Left ventricle myocardium superior (tissue), 1 donor: ENCODE data around the gene CAMK2D. TPM values are rescaled to one million over a fixed set of nuclear protein-coding genes. Genes with fewer than 3 reads are reported as not detected.
A peak's percentile ranks its signal among the peaks of the same experiment; 100 is the strongest.
"Not testable (repeated sequence)": the region's sequence is repeated elsewhere in the genome, so short reads cannot be mapped to it uniquely, and the experiment has no call there.

Experiments used
- ATAC-seq: fragments of 200-7000 bp; cut with Tn5 transposase; one replicate; pipeline ENCODE4 v1.9.1; 2020; ENCODE audit warnings: mild to moderate bottlenecking, moderate library complexity
- DNase-seq: peaks from one replicate; pipeline ENCODE4 v3.0.0-alpha.2; 2020
- intact Hi-C: fragments of 100-400 bp; cut with micrococcal nuclease; formaldehyde crosslinking; loops from one replicate; pipeline ENCODE4 v1.11.0; 2022
- total RNA-seq: library from RNA; stranded (reverse); fragmentation: NEBNext Ultra II Directional; extraction: Animal tissue kit (Norgen Biotek cat#: 25700); gene quantifications from one replicate; pipeline ENCODE4 v1.2.1, GENCODE V29; 2021
- donor health status: DM: no; HTN: yes; CAD: no; lungs with severe emphysema.

Gene CAMK2D
- total RNA-seq, 1 donor from 2014 or later, result 232 TPM

GRCh38 chr4:113695328-113696169, 66.0 kb downstream of the CAMK2D start:
- intact Hi-C loops, result no loop called here
- ATAC-seq, result peak; percentile 18
- DNase-seq, result no peak

GRCh38 chr4:113694008-113694407, 67.5 kb downstream of the CAMK2D start:
- intact Hi-C loops, result no loop called here
- ATAC-seq, result no peak

GRCh38 chr4:113692809-113693411, 68.6 kb downstream of the CAMK2D start:
- no peak for DNase-seq
- ATAC-seq, result no peak
- intact Hi-C loops, result no loop called here

More at GRCh38 chr4:113694008-113694407, 67.5 kb downstream of the CAMK2D start:
- DNase-seq, result no peak

GRCh38 chr4:113691676-113692075, 69.9 kb downstream of the CAMK2D start:
- intact Hi-C loops, result no loop called here
- no peak for ATAC-seq
- no peak for DNase-seq

GRCh38 chr4:113689394-113689793, 72.1 kb downstream of the CAMK2D start:
- ATAC-seq (no peak), DNase-seq (no peak)
- intact Hi-C loops, result no loop called here

GRCh38 chr4:113687067-113687718, 74.3 kb downstream of the CAMK2D start:
- DNase-seq (no peak), ATAC-seq (no peak)
- intact Hi-C loops, result no loop called here

- intact Hi-C loops, DNase-seq, ATAC-seq: not testable (repeated sequence)
These were observed 76.4 kb downstream of the CAMK2D start for GRCh38 chr4:113685157-113685556.

- intact Hi-C loops, result no loop called here
- ATAC-seq (peak; percentile 96), DNase-seq (peak; percentile 72)
These were observed 76.9 kb downstream of the CAMK2D start for GRCh38 chr4:113684534-113685091.

GRCh38 chr4:113682730-113683537, 78.6 kb downstream of the CAMK2D start:
- DNase-seq, result no peak
- intact Hi-C loops, result no loop called here

GRCh38 chr4:113678641-113679040, 82.9 kb downstream of the CAMK2D start:
- ATAC-seq, result no peak
- no peak for DNase-seq
- intact Hi-C loops, result no loop called here

More at GRCh38 chr4:113682730-113683537, 78.6 kb downstream of the CAMK2D start:
- ATAC-seq, result no peak

- intact Hi-C loops, result no loop called here
These were observed 84.2 kb downstream of the CAMK2D start for GRCh38 chr4:113677325-113677724.

GRCh38 chr4:113675731-113676697, 85.5 kb downstream of the CAMK2D start:
- DNase-seq (no peak), ATAC-seq (peak; percentile 37)
- intact Hi-C loops, result no loop called here

More at GRCh38 chr4:113677325-113677724, 84.2 kb downstream of the CAMK2D start:
- DNase-seq (no peak), ATAC-seq (no peak)

GRCh38 chr4:113674733-113675132, 86.8 kb downstream of the CAMK2D start:
- intact Hi-C loops, result no loop called here
- DNase-seq (no peak), ATAC-seq (peak; percentile 26)

- intact Hi-C loops, result no loop called here
- DNase-seq (no peak), ATAC-seq (peak; percentile 55)
These were observed 87.3 kb downstream of the CAMK2D start for GRCh38 chr4:113674251-113674650.

GRCh38 chr4:113673450-113673849, 88.1 kb downstream of the CAMK2D start:
- peak; percentile 36 for ATAC-seq

GRCh38 chr4:113666386-113667114, 95.0 kb downstream of the CAMK2D start:
- DNase-seq, result no peak
- intact Hi-C loops, result no loop called here
- peak; percentile 56 for ATAC-seq

More at GRCh38 chr4:113673450-113673849, 88.1 kb downstream of the CAMK2D start:
- intact Hi-C loops, result no loop called here
- DNase-seq, result no peak

GRCh38 chr4:113665036-113665435, 96.5 kb downstream of the CAMK2D start:
- DNase-seq (no peak), ATAC-seq (no peak)
- intact Hi-C loops, result no loop called here
